IMR-90 (cell line): ENCODE results near the gene ADAMTS12. TPM values are rescaled to one million over a fixed set of nuclear protein-coding genes. Genes with fewer than 3 reads are reported as not detected.

Experiments
- ATAC-seq: fragments of 200-7000 bp; cut with Tn5 transposase; 2 replicates; pipeline ENCODE4 v1.9.1; 2020; ENCODE audit warnings: low read depth, mild to moderate bottlenecking, moderate library complexity
- BruUV-seq: library from RNA; stranded (reverse); fragments of 400-500 nt; replicated peaks from 2 replicates; lab custom pipeline; 2021; lab: Mats Ljungman, UMichigan
- CTCF ChIA-PET: fragments of 300-600 bp; formaldehyde crosslinking; extraction: SDS; loops from one replicate; lab custom pipeline; 2021; ENCODE audit warnings: antibody characterized with exemption; lab: Yijun Ruan, JAX
- POLR2A ChIA-PET: fragments of 300-600 bp; sonication (Branson Sonifier 250); formaldehyde crosslinking; loops from one replicate; lab custom pipeline; 2022; ENCODE audit warnings: antibody characterized with exemption; ENCODE audit not compliant: unreplicated experiment; lab: Charles Lee
- DNase-seq: peaks from one replicate; pipeline ENCODE4 v3.0.0; 2013
- H2AFZ ChIP-seq: replicated peaks from 2 replicates; pipeline ENCODE3; 2013; ENCODE audit warnings: low read length, mild to moderate bottlenecking; ENCODE audit not compliant: poor library complexity
- H2AK5ac ChIP-seq: 2 replicates; pipeline ENCODE4 v1.6.1; 2013; ENCODE audit warnings: low read depth, low read length, inconsistent platforms
- H2AK9ac ChIP-seq: replicated peaks from 2 replicates; pipeline ENCODE3; 2013; ENCODE audit warnings: mild to moderate bottlenecking, low read depth, low read length, moderate library complexity; ENCODE audit not compliant: poor library complexity
- H2BK120ac ChIP-seq: 2 replicates; pipeline ENCODE4 v1.6.1; 2013; ENCODE audit warnings: low read depth, low read length, inconsistent platforms
- H2BK15ac ChIP-seq: 3 replicates; pipeline ENCODE4 v1.6.1; 2013; ENCODE audit warnings: low read depth, low read length, inconsistent platforms
- H2BK20ac ChIP-seq: 2 replicates; pipeline ENCODE4 v1.6.1; 2013; ENCODE audit warnings: low read depth, mild to moderate bottlenecking, inconsistent platforms, low read length, moderate library complexity
- H2BK5ac ChIP-seq: 2 replicates; pipeline ENCODE4 v1.6.1; 2013; ENCODE audit warnings: mild to moderate bottlenecking, low read depth, low read length, inconsistent platforms; ENCODE audit not compliant: poor library complexity, severe bottlenecking
- H3K14ac ChIP-seq: replicated peaks from 2 replicates; pipeline ENCODE4 v1.6.1; 2013; ENCODE audit warnings: low read depth, low read length, inconsistent platforms
- H3K18ac ChIP-seq: 2 replicates; pipeline ENCODE4 v1.6.1; 2013; ENCODE audit warnings: low read depth, low read length, control low read depth
- H3K23ac ChIP-seq: 2 replicates; pipeline ENCODE4 v1.6.1; 2013; ENCODE audit warnings: low read depth, low read length, inconsistent platforms
- H3K27ac ChIP-seq: 2 replicates; pipeline ENCODE4 v1.5.1; 2013; ENCODE audit warnings: mild to moderate bottlenecking, control low read depth, low read length; ENCODE audit not compliant: insufficient read depth
- H3K27me3 ChIP-seq: 2 replicates; pipeline ENCODE4 v1.6.1; 2013; ENCODE audit warnings: low read length; ENCODE audit not compliant: control insufficient read depth, insufficient read depth
- H3K36me3 ChIP-seq: 2 replicates; pipeline ENCODE4 v1.6.1; 2013; ENCODE audit warnings: low read length, mixed read lengths; ENCODE audit not compliant: control insufficient read depth, insufficient read depth
- H3K4ac ChIP-seq: 2 replicates; pipeline ENCODE4 v1.6.1; 2013; ENCODE audit warnings: low read depth, low read length, inconsistent platforms
- H3K4me1 ChIP-seq: 2 replicates; pipeline ENCODE4 v1.6.1; 2013; ENCODE audit warnings: low read length, mixed read lengths; ENCODE audit not compliant: control insufficient read depth, insufficient read depth
- H3K4me2 ChIP-seq: 2 replicates; pipeline ENCODE4 v1.6.1; 2013; ENCODE audit warnings: low read depth, mild to moderate bottlenecking, control low read depth, low read length, moderate library complexity
- H3K4me3 ChIP-seq: 2 replicates; pipeline ENCODE4 v1.5.1; 2013; ENCODE audit warnings: low read depth, mild to moderate bottlenecking, control low read depth, low read length, moderate library complexity; ENCODE audit not compliant: insufficient read depth
- H3K56ac ChIP-seq: 2 replicates; pipeline ENCODE4 v1.6.1; 2013; ENCODE audit warnings: low read length, inconsistent platforms; ENCODE audit not compliant: insufficient read depth; ENCODE audit errors: extremely low read depth
- H3K79me1 ChIP-seq, 2 experiments: 2 replicates each; pipeline ENCODE4 v1.6.1; 2013; ENCODE audit warnings: low read length in 2 of 2, inconsistent platforms in 1 of 2, low read depth in 1 of 2
- H3K9ac ChIP-seq: 2 replicates; pipeline ENCODE4 v1.6.1; 2013; ENCODE audit warnings: low read depth, low read length, control low read depth
- H3K9me1 ChIP-seq: 2 replicates; pipeline ENCODE4 v1.6.1; 2013; ENCODE audit warnings: low read length, inconsistent platforms; ENCODE audit not compliant: insufficient read depth
- H3K9me3 ChIP-seq: 2 replicates; pipeline ENCODE4 v1.6.1; 2013; ENCODE audit warnings: low read length; ENCODE audit not compliant: control insufficient read depth, insufficient read depth
- H4K20me1 ChIP-seq: 2 replicates; pipeline ENCODE4 v1.6.1; 2013; ENCODE audit warnings: low read length, inconsistent platforms; ENCODE audit not compliant: insufficient read depth
- H4K5ac ChIP-seq: 2 replicates; pipeline ENCODE4 v1.6.1; 2013; ENCODE audit warnings: mild to moderate bottlenecking, low read depth, low read length, control low read depth
- H4K8ac ChIP-seq, 2 experiments: 2 replicates each; pipeline ENCODE4 v1.6.1; 2013; ENCODE audit warnings: low read depth in 2 of 2, low read length in 2 of 2, control low read depth in 1 of 2, inconsistent platforms in 1 of 2
- H4K91ac ChIP-seq: 2 replicates; pipeline ENCODE4 v1.6.1; 2013; ENCODE audit warnings: low read depth, low read length, inconsistent platforms; ENCODE audit not compliant: insufficient read depth
- CEBPB ChIP-seq: IDR thresholded peaks from 2 replicates; pipeline ENCODE4 v1.6.1; 2012; ENCODE audit warnings: low read depth, low read length, improper control_type of control experiment
- CTCF ChIP-seq: conservative IDR thresholded peaks from 2 replicates; pipeline ENCODE4 v1.5.1; 2012; ENCODE audit warnings: mild to moderate bottlenecking, low read depth, low read length, improper control_type of control experiment
- ELK1 ChIP-seq: fragments of 150-350 bp; IDR thresholded peaks from 2 replicates; pipeline ENCODE4 v1.6.1; 2016; ENCODE audit warnings: low read depth, mild to moderate bottlenecking, low read length, moderate library complexity, borderline replicate concordance
- FOS ChIP-seq: fragments of 150-350 bp; IDR thresholded peaks from 2 replicates; pipeline ENCODE4 v1.6.1; 2016; ENCODE audit warnings: low read depth, low read length
- MAZ ChIP-seq: IDR thresholded peaks from 2 replicates; pipeline ENCODE4 v1.6.1; 2012; ENCODE audit warnings: low read depth, mild to moderate bottlenecking, low read length, improper control_type of control experiment, moderate library complexity, borderline replicate concordance
- MXI1 ChIP-seq: IDR thresholded peaks from 2 replicates; pipeline ENCODE4 v1.6.1; 2012; ENCODE audit warnings: low read depth, mild to moderate bottlenecking, low read length, moderate library complexity, borderline replicate concordance
- POLR2A ChIP-seq: IDR thresholded peaks from 2 replicates; pipeline ENCODE4 v1.6.1; 2012; ENCODE audit warnings: mild to moderate bottlenecking, low read depth, low read length
- USF2 ChIP-seq: fragments of 150-350 bp; IDR thresholded peaks from 2 replicates; pipeline ENCODE4 v1.6.1; 2017; ENCODE audit warnings: mild to moderate bottlenecking, antibody characterized with exemption, low read length, low read depth
- WGBS, 2 experiments: methylation state at CpG; one replicate each; pipeline versions ENCODE4 v1.1.5 to v1.1.7; 2013; ENCODE audit warnings: missing lambda C conversion rate in 2 of 2; ENCODE audit not compliant: insufficient read length in 1 of 2; ENCODE audit errors: extremely low coverage in 2 of 2; 5-methylcytosine and 5-hydroxymethylcytosine counted together
- dilution Hi-C: fragments of 300-500 bp; cut with HindIII; formaldehyde crosslinking; loops from one replicate; pipeline ENCODE4 v1.14.3; 2018; ENCODE audit warnings: low sequenced_read_pairs; ENCODE audit not compliant: unreplicated experiment
- in situ Hi-C: fragments of 300-500 bp; cut with MboI; formaldehyde crosslinking; loops from 3 replicates; pipeline ENCODE4 v1.14.3; 2019; ENCODE audit warnings: low sequenced_read_pairs, inconsistent platforms, mixed read lengths
- intact Hi-C: fragments of 100-400 bp; cut with micrococcal nuclease; formaldehyde crosslinking; loops from 2 replicates; pipeline ENCODE4 v1.10.0; 2022
- polyA plus RNA-seq, 3 experiments: library from polyadenylated mRNA; depleted of rRNA; stranded (reverse); fragments of >200 nt; gene quantifications; 2 replicates each; pipeline ENCODE4 v1.2.3, GENCODE V29; 2012; ENCODE audit warnings: low replicate concordance in 1 of 3
- total RNA-seq: library from RNA; depleted of rRNA; stranded (reverse); fragments of >200 nt; gene quantifications from 2 replicates; pipeline ENCODE4 v1.2.3, GENCODE V29; 2012

Gene ADAMTS12
- total and polyA plus RNA-seq, 2 of the 4 experiments (the other 2 are of a cell fraction) = 27.3 to 51.3 TPM

GRCh38 chr5:33702867-33703266 lies 188.9 kb downstream of the ADAMTS12 start:
- no peak overlapping the region for H2AK5ac ChIP-seq
- no peak overlapping the region for H3K4me2 ChIP-seq
- H3K4me3 ChIP-seq = no peak overlapping the region
- H3K36me3 ChIP-seq = no peaks in the 10 kb centered on the region
- ChIA-PET POLR2A (no interaction called here), CTCF (no interaction called here)
- H4K8ac ChIP-seq = no peak overlapping the region
- 0 out of 2 replicates have a peak, but pooled peaks cover 3% of the 10 kb centered on the region for H3K9me1 ChIP-seq
- H2BK15ac ChIP-seq = no peak overlapping the region
- no TSS peak for BruUV-seq
- no peaks in the 10 kb centered on the region for H3K9me3 ChIP-seq
- H3K18ac ChIP-seq = no peak overlapping the region
- no peak overlapping the region for H2BK5ac ChIP-seq
- H3K9ac ChIP-seq = no peak overlapping the region
- H3K79me1 ChIP-seq = no peaks in the 10 kb centered on the region; a peak in 1 of 4 replicates
- H3K4ac ChIP-seq = no peak overlapping the region
- ATAC-seq (no peak), DNase-seq (no peak)
- no peaks in the 10 kb centered on the region for H3K27me3 ChIP-seq
- 100% methylated on average over 1 of the region's 3 CpGs; no CpG with 5 or more reads in 1 of the 2 experiments for WGBS, 2 experiments
- H3K27ac ChIP-seq = no peak overlapping the region
- no peak overlapping the region for H2AK9ac ChIP-seq
- no peak overlapping the region for H2AFZ ChIP-seq
- TF ChIP-seq CTCF (no peak), POLR2A (no peak), MAZ (no peak), USF2 (no peak), MXI1 (no peak), CEBPB (no peak), FOS (no peak), ELK1 (no peak)
- no peaks in the 10 kb centered on the region; the same call in 1 of the 2 replicates for H3K4me1 ChIP-seq
- H4K91ac ChIP-seq = no peak overlapping the region
- no peak overlapping the region for H2BK20ac ChIP-seq
- H4K5ac ChIP-seq = no peak overlapping the region
- no peak overlapping the region for H3K14ac ChIP-seq
- no peak overlapping the region for H2BK120ac ChIP-seq
- H3K56ac ChIP-seq = no peak overlapping the region
- dilution Hi-C loops (no loop called here), in situ Hi-C loops (no loop called here), intact Hi-C loops (no loop called here)
- H4K20me1 ChIP-seq = no peaks in the 10 kb centered on the region
- H3K23ac ChIP-seq = no peak overlapping the region
